Neuron (in vitro differentiated cells): ENCODE results near the gene GAS2L1.
"Not testable (repeated sequence)": the region's sequence is repeated elsewhere in the genome, so short reads cannot be mapped to it uniquely, and the experiment has no call there.

Experiments used
- H2AFZ ChIP-seq: one replicate; pipeline ENCODE4 v1.6.1; 2013; ENCODE audit warnings: low read depth, mild to moderate bottlenecking, inconsistent platforms, low read length, moderate library complexity
- H3K27me3 ChIP-seq: one replicate; pipeline ENCODE4 v1.6.1; 2013; ENCODE audit warnings: low read length; ENCODE audit not compliant: insufficient read depth
- H3K36me3 ChIP-seq: one replicate; pipeline ENCODE4 v1.6.1; 2013; ENCODE audit warnings: low read length; ENCODE audit not compliant: insufficient read depth
- H3K4me1 ChIP-seq: one replicate; pipeline ENCODE4 v1.6.1; 2013; ENCODE audit warnings: low read length; ENCODE audit not compliant: insufficient read depth
- H3K4me3 ChIP-seq: 2 replicates; pipeline ENCODE4 v1.5.1; 2013; ENCODE audit warnings: mild to moderate bottlenecking, low read length, moderate library complexity
- H3K9me3 ChIP-seq: one replicate; pipeline ENCODE4 v1.6.1; 2013; ENCODE audit warnings: low read length

Gene GAS2L1

DNA sequence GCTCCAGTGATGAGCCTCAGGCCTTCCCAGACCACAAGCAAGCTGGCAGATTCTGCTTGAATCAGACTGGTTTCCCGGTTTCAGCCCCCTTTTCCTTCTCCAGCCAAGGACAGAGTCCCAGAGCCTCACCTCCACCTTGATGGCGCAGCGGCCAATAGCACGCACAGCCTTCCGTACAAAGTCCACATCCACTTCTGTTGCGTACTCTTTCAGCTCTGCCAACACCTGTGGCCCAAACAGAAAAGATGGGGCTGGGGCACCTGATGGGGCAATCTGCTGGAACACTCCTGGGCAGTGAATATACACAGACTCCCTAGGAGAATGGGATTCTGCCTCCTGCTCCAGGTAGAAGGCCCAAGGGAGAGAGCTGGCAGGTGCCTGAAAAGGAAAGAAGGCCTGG is 44.6 kb downstream of the GAS2L1 start:
- Histone ChIP-seq H3K9me3 (no peaks in the 10 kb centered on the region), H3K27me3 (no peaks in the 10 kb centered on the region), H3K4me3 (no peak overlapping the region), H2AFZ (no peak overlapping the region), H3K4me1 (no peaks in the 10 kb centered on the region), H3K36me3 (peaks cover 84% of the 10 kb centered on the region)

DNA sequence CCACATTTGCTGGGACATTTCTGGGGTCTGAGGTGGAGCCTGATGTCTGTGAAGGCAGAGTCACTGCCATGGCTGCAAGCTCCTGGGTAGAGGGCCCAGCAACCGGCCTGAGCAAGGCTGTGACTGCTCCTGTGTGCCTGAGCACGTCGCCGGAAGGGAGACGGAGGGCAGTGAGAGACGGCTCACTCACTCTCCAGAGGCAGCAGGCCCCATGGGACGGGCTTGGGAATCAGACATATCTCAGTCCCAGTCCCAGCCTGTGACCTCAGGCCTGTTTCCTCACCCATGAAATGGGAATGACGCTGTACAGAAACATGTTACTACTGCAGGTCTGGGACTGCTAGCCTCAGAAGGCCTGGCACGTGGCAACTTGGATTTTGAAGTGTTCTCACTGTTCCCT is 45.4 kb downstream of the GAS2L1 start:
- peaks cover 83% of the 10 kb centered on the region for H3K36me3 ChIP-seq
- no peak overlapping the region for H2AFZ ChIP-seq

DNA sequence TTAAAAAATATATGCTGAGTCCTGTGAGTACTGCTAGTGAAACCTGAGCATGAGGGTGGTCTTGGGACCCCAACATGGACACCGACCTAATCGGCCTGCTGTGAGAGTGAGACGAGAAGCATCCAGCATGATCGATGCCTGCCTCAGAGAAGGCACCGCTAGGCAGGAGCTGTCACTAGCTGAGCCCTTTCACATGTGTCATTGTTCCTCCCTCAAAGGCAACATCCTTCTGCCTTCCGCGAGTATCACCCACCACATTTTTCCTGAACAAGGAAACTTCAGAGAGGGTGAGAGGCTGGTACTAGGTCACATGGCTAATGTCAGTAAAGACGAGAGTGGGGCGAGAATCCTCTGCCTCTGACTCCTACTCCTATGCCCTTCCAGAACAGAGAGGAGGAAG is 46.3 kb downstream of the GAS2L1 start:
- no peaks in the 10 kb centered on the region for H3K4me1 ChIP-seq
- no peaks in the 10 kb centered on the region for H3K27me3 ChIP-seq
- no peak overlapping the region for H3K4me3 ChIP-seq
- peaks cover 77% of the 10 kb centered on the region for H3K36me3 ChIP-seq
- H2AFZ ChIP-seq, result no peak overlapping the region
- H3K9me3 ChIP-seq, result no peaks in the 10 kb centered on the region

More for the DNA sequence above, 45.4 kb downstream of the GAS2L1 start:
- no peaks in the 10 kb centered on the region for H3K9me3 ChIP-seq
- H3K4me1 ChIP-seq, result no peaks in the 10 kb centered on the region
- no peak overlapping the region for H3K4me3 ChIP-seq
- H3K27me3 ChIP-seq, result no peaks in the 10 kb centered on the region

GRCh38 chr22:29353286-29353685 is 46.8 kb downstream of the GAS2L1 start:
- no peaks in the 10 kb centered on the region for H3K4me1 ChIP-seq
- H3K4me3 ChIP-seq, result no peak overlapping the region
- H2AFZ ChIP-seq, result no peak overlapping the region
- H3K27me3 ChIP-seq, result no peaks in the 10 kb centered on the region
- H3K36me3 ChIP-seq, result peaks cover 77% of the 10 kb centered on the region
- H3K9me3 ChIP-seq, result no peaks in the 10 kb centered on the region

DNA sequence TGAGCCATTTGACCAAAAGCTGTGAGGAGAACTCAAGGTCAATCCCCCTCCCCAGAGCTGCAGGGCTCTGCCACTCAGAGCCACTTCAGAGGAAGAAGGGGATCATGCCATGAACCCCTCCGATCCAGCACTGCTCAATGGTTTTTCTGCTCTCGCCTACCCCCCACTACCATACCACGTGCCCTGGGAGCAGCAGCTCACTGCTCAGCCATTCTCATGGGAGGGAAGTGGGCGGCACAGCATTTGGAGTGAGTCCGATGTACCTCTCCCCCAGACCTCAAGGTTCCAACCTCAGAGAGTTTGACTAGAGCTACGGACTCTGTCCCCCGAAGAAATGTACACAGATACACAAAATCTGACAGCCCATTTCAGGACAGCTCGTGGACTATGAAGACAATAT is 47.4 kb downstream of the GAS2L1 start:
- Histone ChIP-seq H2AFZ (no peak overlapping the region), H3K27me3 (no peaks in the 10 kb centered on the region), H3K4me3 (no peak overlapping the region), H3K4me1 (no peaks in the 10 kb centered on the region), H3K36me3 (peaks cover 78% of the 10 kb centered on the region), H3K9me3 (no peaks in the 10 kb centered on the region)

- H3K27me3 ChIP-seq, H3K4me1 ChIP-seq, H3K9me3 ChIP-seq, H3K4me3 ChIP-seq, H2AFZ ChIP-seq: not testable (repeated sequence)
- peaks cover 48% of the 10 kb centered on the region for H3K36me3 ChIP-seq
These were observed 50.9 kb downstream of the GAS2L1 start for GRCh38 chr22:29357193-29357890.

DNA sequence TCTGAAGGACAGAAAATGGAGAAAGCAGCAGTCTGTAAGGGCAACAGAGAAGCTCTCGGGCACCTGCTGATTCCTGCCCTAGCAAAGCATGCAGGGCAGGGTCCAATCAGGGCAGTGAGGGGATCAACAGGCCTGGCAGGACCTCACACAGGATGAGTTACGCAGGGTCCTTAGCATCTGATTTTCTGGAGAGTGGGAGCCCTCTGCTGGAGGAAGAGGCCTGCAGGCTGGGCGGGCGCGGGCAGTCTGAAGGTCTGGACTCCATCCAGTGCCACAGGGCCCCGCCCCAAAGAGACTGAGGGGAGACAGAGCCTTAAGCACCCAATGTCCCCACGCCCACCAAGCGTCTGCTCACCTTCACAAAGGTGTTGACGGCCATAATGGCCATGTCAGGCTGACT is 53.0 kb downstream of the GAS2L1 start:
- Histone ChIP-seq H3K4me1 (peaks cover 6% of the 10 kb centered on the region), H2AFZ (no peak overlapping the region), H3K36me3 (peaks cover 30% of the 10 kb centered on the region)

More for the DNA sequence above, 53.0 kb downstream of the GAS2L1 start:
- H3K27me3 ChIP-seq, result no peaks in the 10 kb centered on the region
- H3K9me3 ChIP-seq, result no peaks in the 10 kb centered on the region
- H3K4me3 ChIP-seq, result no peak overlapping the region
